Measurements from ENCODE around the gene PAX4. TPM values are rescaled to one million over a fixed set of nuclear protein-coding genes. Genes with fewer than 3 reads are reported as not detected.

PAX4 gene
- total RNA-seq, 1 experiment from 2014 or later, result not detected

DNA sequence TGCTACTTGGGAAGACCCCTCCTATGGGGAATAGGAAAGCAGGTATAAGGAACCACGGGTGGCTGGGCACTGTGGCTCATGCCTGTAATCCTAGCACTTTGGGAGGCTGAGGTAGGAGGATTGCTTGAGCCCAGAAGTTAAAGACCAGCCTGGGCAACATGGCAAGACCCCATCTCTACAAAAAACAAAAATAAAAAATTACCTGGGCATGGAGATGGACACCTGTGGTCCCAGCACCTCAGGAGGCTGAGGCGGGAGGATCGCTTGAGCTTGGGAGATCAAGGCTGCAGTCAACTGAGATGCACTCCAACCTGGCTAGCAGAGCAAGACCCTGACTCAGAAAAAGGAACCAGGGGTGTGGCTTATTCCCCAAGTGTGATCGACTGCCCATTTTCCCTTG, 25.4 kb downstream of the PAX4 start (continued):
- TF ChIP-seq, protein P1, sequence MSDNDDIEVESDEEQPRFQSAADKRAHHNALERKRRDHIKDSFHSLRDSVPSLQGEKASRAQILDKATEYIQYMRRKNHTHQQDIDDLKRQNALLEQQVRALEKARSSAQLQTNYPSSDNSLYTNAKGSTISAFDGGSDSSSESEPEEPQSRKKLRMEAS (IDR thresholded peaks at IDR 0.05), result no peak
- TF ChIP-seq YY1 (IDR thresholded peaks at IDR 0.05; ENCODE audit: extremely low read depth, insufficient replicate concordance, low read depth, low read length) (no peak), POLR2AphosphoS5 (IDR thresholded peaks at IDR 0.05; ENCODE audit: low read depth, low read length) (no peak; the same call in 1 of the 2 replicates)

DNA sequence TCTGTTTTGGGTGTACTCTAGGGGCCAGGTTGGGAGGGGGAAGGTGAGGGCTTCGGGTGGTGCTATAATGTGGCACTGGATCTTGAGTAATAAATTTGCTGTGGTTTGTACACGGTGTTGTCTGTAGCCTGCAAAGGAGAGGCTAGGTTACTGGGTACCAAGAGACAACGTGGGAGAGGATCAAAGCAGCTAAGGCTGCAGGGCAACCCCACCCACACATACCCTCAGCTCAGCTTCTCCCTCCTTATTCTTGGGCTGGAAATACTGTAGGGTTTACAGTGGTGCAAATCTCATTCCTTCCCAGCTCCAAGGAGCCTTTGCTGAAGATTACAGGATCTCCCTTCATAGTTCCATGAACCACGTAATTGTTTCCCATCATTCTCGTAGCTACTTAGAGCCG, 26.4 kb downstream of the PAX4 start:
- POLR2A ChIA-PET, result no interaction called here
- H3K4me1 ChIP-seq (ENCODE audit: control insufficient read depth in 1 of 2, insufficient read depth in 2 of 2, low read length in 2 of 2), result peaks cover 7 to 18% of the 10 kb centered on the region in 2 experiments; a peak in 3 of 4 replicates
- no peak overlapping the region for H3K27ac ChIP-seq (ENCODE audit: low read depth, low read length)
- no peak overlapping the region for H2AFZ ChIP-seq (ENCODE audit: low read depth, low read length, poor library complexity, severe bottlenecking)
- no peak overlapping the region for H3K9ac ChIP-seq (ENCODE audit: low read length)
- H3K9me2 ChIP-seq (ENCODE audit: insufficient read depth), result no peaks in the 10 kb centered on the region
- no peak overlapping the region for H3K4me2 ChIP-seq (ENCODE audit: low read length)
- DNase-seq (ENCODE audit: low read depth, low spot score) (no peak), ATAC-seq (no peak)
- TF ChIP-seq SIN3A (IDR thresholded peaks at IDR 0.05; ENCODE audit: low read depth), result no peak
- TF ChIP-seq, protein P2, sequence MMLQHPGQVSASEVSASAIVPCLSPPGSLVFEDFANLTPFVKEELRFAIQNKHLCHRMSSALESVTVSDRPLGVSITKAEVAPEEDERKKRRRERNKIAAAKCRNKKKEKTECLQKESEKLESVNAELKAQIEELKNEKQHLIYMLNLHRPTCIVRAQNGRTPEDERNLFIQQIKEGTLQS (IDR thresholded peaks at IDR 0.05), result no peak
- no peak for TF ChIP-seq FOSL1 (IDR thresholded peaks at IDR 0.05; ENCODE audit: low read depth)
- no peak for TF ChIP-seq SRF (IDR thresholded peaks at IDR 0.05; ENCODE audit: low read depth)
- TF ChIP-seq TCF7L2 (IDR thresholded peaks at IDR 0.05; ENCODE audit: borderline replicate concordance, extremely low read depth, insufficient read depth, insufficient read length), result no peak
- TF ChIP-seq EGR1 (IDR thresholded peaks at IDR 0.05; ENCODE audit: low read depth), result no peak
- TF ChIP-seq, protein P3, sequence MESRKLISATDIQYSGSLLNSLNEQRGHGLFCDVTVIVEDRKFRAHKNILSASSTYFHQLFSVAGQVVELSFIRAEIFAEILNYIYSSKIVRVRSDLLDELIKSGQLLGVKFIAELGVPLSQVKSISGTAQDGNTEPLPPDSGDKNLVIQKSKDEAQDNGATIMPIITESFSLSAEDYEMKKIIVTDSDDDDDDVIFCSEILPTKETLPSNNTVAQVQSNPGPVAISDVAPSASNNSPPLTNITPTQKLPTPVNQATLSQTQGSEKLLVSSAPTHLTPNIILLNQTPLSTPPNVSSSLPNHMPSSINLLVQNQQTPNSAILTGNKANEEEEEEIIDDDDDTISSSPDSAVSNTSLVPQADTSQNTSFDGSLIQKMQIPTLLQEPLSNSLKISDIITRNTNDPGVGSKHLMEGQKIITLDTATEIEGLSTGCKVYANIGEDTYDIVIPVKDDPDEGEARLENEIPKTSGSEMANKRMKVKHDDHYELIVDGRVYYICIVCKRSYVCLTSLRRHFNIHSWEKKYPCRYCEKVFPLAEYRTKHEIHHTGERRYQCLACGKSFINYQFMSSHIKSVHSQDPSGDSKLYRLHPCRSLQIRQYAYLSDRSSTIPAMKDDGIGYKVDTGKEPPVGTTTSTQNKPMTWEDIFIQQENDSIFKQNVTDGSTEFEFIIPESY (IDR thresholded peaks at IDR 0.05; ENCODE audit: extremely low read depth, insufficient replicate concordance, low read length), result no peak
- no peak for TF ChIP-seq CBX3 (IDR thresholded peaks at IDR 0.05; ENCODE audit: low read depth)
- TF ChIP-seq CEBPB (IDR thresholded peaks at IDR 0.05; ENCODE audit: low read depth), result no peak
- no peak for TF ChIP-seq YY1 (IDR thresholded peaks at IDR 0.05; ENCODE audit: extremely low read depth, insufficient replicate concordance, low read depth, low read length)
- TF ChIP-seq, protein P4, sequence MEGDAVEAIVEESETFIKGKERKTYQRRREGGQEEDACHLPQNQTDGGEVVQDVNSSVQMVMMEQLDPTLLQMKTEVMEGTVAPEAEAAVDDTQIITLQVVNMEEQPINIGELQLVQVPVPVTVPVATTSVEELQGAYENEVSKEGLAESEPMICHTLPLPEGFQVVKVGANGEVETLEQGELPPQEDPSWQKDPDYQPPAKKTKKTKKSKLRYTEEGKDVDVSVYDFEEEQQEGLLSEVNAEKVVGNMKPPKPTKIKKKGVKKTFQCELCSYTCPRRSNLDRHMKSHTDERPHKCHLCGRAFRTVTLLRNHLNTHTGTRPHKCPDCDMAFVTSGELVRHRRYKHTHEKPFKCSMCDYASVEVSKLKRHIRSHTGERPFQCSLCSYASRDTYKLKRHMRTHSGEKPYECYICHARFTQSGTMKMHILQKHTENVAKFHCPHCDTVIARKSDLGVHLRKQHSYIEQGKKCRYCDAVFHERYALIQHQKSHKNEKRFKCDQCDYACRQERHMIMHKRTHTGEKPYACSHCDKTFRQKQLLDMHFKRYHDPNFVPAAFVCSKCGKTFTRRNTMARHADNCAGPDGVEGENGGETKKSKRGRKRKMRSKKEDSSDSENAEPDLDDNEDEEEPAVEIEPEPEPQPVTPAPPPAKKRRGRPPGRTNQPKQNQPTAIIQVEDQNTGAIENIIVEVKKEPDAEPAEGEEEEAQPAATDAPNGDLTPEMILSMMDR (IDR thresholded peaks at IDR 0.05 in 2 of 3, conservative IDR thresholded peaks at IDR 0.05 in 1 of 3; ENCODE audit: borderline replicate concordance in 1 of 3, insufficient read depth in 1 of 3, low read depth in 2 of 3, low read length in 2 of 3), result no peak
- TF ChIP-seq, protein P5, sequence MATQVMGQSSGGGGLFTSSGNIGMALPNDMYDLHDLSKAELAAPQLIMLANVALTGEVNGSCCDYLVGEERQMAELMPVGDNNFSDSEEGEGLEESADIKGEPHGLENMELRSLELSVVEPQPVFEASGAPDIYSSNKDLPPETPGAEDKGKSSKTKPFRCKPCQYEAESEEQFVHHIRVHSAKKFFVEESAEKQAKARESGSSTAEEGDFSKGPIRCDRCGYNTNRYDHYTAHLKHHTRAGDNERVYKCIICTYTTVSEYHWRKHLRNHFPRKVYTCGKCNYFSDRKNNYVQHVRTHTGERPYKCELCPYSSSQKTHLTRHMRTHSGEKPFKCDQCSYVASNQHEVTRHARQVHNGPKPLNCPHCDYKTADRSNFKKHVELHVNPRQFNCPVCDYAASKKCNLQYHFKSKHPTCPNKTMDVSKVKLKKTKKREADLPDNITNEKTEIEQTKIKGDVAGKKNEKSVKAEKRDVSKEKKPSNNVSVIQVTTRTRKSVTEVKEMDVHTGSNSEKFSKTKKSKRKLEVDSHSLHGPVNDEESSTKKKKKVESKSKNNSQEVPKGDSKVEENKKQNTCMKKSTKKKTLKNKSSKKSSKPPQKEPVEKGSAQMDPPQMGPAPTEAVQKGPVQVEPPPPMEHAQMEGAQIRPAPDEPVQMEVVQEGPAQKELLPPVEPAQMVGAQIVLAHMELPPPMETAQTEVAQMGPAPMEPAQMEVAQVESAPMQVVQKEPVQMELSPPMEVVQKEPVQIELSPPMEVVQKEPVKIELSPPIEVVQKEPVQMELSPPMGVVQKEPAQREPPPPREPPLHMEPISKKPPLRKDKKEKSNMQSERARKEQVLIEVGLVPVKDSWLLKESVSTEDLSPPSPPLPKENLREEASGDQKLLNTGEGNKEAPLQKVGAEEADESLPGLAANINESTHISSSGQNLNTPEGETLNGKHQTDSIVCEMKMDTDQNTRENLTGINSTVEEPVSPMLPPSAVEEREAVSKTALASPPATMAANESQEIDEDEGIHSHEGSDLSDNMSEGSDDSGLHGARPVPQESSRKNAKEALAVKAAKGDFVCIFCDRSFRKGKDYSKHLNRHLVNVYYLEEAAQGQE (IDR thresholded peaks at IDR 0.05; ENCODE audit: low read depth), result no peak
- no peak for TF ChIP-seq POLR2A (IDR thresholded peaks at IDR 0.05; ENCODE audit: borderline replicate concordance, extremely low read depth, insufficient read depth, insufficient read length)
- no peaks in the 10 kb centered on the region for H4K20me1 ChIP-seq (ENCODE audit: insufficient read depth)
- peaks cover 11 to 22% of the 10 kb centered on the region in 2 experiments; a peak in 3 of 4 replicates for H3K36me3 ChIP-seq (ENCODE audit: control insufficient read depth in 1 of 2, insufficient read depth in 2 of 2, low read length in 2 of 2)
- BruUV-seq (replicated peaks), result no TSS peak
- no peaks in the 10 kb centered on the region for H3K27me3 ChIP-seq (ENCODE audit: insufficient read depth, low read length)
- H3K9me3 ChIP-seq (ENCODE audit: control insufficient read depth in 1 of 2, insufficient read depth in 1 of 2, low read depth in 1 of 2, low read length in 2 of 2), result no peaks in the 10 kb centered on the region
- RAD21 ChIA-PET (ENCODE audit: low non-redundant PET in 1 of 2, low total read pairs in 2 of 2, uncharacterized antibody in 2 of 2, unreplicated experiment in 2 of 2), result no interaction called here
- peaks cover 16% of the 10 kb centered on the region for H3K79me2 ChIP-seq (ENCODE audit: insufficient read depth, low read length)
- CTCF ChIA-PET, result no interaction called here
- H3K4me3 ChIP-seq (replicated peaks in 1 of 2; ENCODE audit: low read depth in 1 of 2, low read length in 2 of 2), result no peak overlapping the region
- intact Hi-C loops (cut with micrococcal nuclease), result no loop called here

All from HCT116 (cell line).